GM12878 (cell line): ENCODE results near the gene RPS6KA2. TPM values are rescaled to one million over a fixed set of nuclear protein-coding genes. Genes with fewer than 3 reads are reported as not detected.

Source experiments
- ATAC-seq: fragments of 200-7000 bp; cut with Tn5 transposase; 3 replicates; pipeline ENCODE4 v1.9.1; 2020; ENCODE audit warnings: mild to moderate bottlenecking, moderate library complexity
- BruUV-seq: library from RNA; stranded (reverse); fragments of 400-500 nt; replicated peaks from 2 replicates; lab custom pipeline; 2021; lab: Mats Ljungman, UMichigan
- CTCF ChIA-PET: fragments of 300-600 bp; sonication (Branson Sonifier 250); formaldehyde crosslinking; extraction: SDS; loops from one replicate; lab custom pipeline; 2021; ENCODE audit warnings: inconsistent platforms; lab: Yijun Ruan, JAX
- POLR2A ChIA-PET: fragments of 350-600 bp; formaldehyde crosslinking; extraction: SDS; loops from one replicate; lab custom pipeline; 2021; ENCODE audit warnings: inconsistent platforms; lab: Charles Lee
- RAD21 ChIA-PET: fragments of 300-600 bp; sonication (Branson Sonifier 250); formaldehyde crosslinking; loops from one replicate; lab custom pipeline; 2023; ENCODE audit warnings: antibody characterized with exemption; ENCODE audit not compliant: unreplicated experiment; lab: Charles Lee
- SMC1A ChIA-PET: fragments of 300-600 bp; sonication (Branson Sonifier 250); formaldehyde crosslinking; loops from one replicate; lab custom pipeline; 2023; ENCODE audit not compliant: unreplicated experiment, uncharacterized antibody; lab: Charles Lee
- DNase-seq: peaks from one replicate; pipeline ENCODE4 v3.0.0-alpha.2; 2011; ENCODE audit warnings: low read depth, low spot score
- FAIRE-seq: peaks from 3 replicates; lab custom pipeline; 2011; peaks lifted over from hg19 to GRCh38; lab: Jason Lieb, UNC
- H2AFZ ChIP-seq: 2 replicates; pipeline ENCODE4 v1.6.0; 2011; ENCODE audit warnings: low read depth, low read length, control low read depth; ENCODE audit not compliant: control insufficient read depth
- H3K27ac ChIP-seq: 2 replicates; pipeline ENCODE4 v1.5.1; 2011; ENCODE audit warnings: control low read depth; ENCODE audit not compliant: control insufficient read depth, insufficient read depth
- H3K27me3 ChIP-seq, 2 experiments: replicated peaks in 1 of 2; 2 replicates each; pipeline versions ENCODE4 v1.6.0 to v1.6.1; 2011; ENCODE audit warnings: low read length in 1 of 2; ENCODE audit not compliant: control insufficient read depth in 2 of 2, insufficient read depth in 2 of 2
- H3K36me3 ChIP-seq, 2 experiments: 2 replicates each; pipeline ENCODE4 v1.5.1; 2011; ENCODE audit warnings: low read length in 1 of 2; ENCODE audit not compliant: control insufficient read depth in 2 of 2, insufficient read depth in 2 of 2
- H3K4me1 ChIP-seq: 2 replicates; pipeline ENCODE4 v1.6.1; 2011; ENCODE audit warnings: mild to moderate bottlenecking, low read length, moderate library complexity, mixed read lengths; ENCODE audit not compliant: control insufficient read depth, insufficient read depth
- H3K4me2 ChIP-seq: 2 replicates; pipeline ENCODE4 v1.6.0; 2011; ENCODE audit warnings: control low read depth; ENCODE audit not compliant: control insufficient read depth, insufficient read depth
- H3K4me3 ChIP-seq: fragments of 200-600 bp; sonication (generic); 2 replicates; pipeline ENCODE4 v1.5.1; 2016
- H3K79me2 ChIP-seq: 2 replicates; pipeline ENCODE4 v1.6.0; 2011; ENCODE audit warnings: low read length; ENCODE audit not compliant: control insufficient read depth, insufficient read depth
- H3K9ac ChIP-seq: 2 replicates; pipeline ENCODE4 v1.8.0; 2011; ENCODE audit warnings: low read length, control low read depth, mixed read lengths; ENCODE audit not compliant: control insufficient read depth, insufficient read depth
- H3K9me3 ChIP-seq: replicated peaks from 3 replicates; pipeline ENCODE4 v1.5.1; 2011; ENCODE audit warnings: mild to moderate bottlenecking, low read length; ENCODE audit not compliant: control insufficient read depth, insufficient read depth
- H4K20me1 ChIP-seq: 2 replicates; pipeline ENCODE4 v1.6.0; 2011; ENCODE audit not compliant: control insufficient read depth, insufficient read depth
- ASH2L ChIP-seq: fragments of 300-600, 200-600 bp; sonication (generic); IDR thresholded peaks from 2 replicates; pipeline ENCODE4 v1.6.1; 2017; ENCODE audit warnings: low read depth, mild to moderate bottlenecking, borderline replicate concordance
- ATF7 ChIP-seq: fragments of 450-650 bp; IDR thresholded peaks from 2 replicates; pipeline ENCODE4 v1.6.1; 2016; ENCODE audit warnings: low read depth, mild to moderate bottlenecking
- HCFC1 ChIP-seq: fragments of 150-350 bp; IDR thresholded peaks from 2 replicates; pipeline ENCODE4 v1.6.1; 2014; ENCODE audit warnings: low read length
- IKZF2 ChIP-seq, 2 experiments: fragments of 450-650 bp; IDR thresholded peaks; 2 replicates each; pipeline ENCODE4 v1.6.1; 2017; ENCODE audit warnings: mild to moderate bottlenecking in 2 of 2, moderate library complexity in 2 of 2
- IRF3 ChIP-seq: fragments of 450-650 bp; IDR thresholded peaks from 2 replicates; pipeline ENCODE4 v1.6.1; 2014; ENCODE audit warnings: mild to moderate bottlenecking
- MTA2 ChIP-seq: fragments of 450-650 bp; IDR thresholded peaks from 2 replicates; pipeline ENCODE4 v1.6.1; 2016; ENCODE audit warnings: low read depth, mild to moderate bottlenecking, moderate library complexity
- PBX3 ChIP-seq: IDR thresholded peaks from 2 replicates; pipeline ENCODE4 v1.6.1; 2011; ENCODE audit warnings: mild to moderate bottlenecking, low read depth, low read length, moderate library complexity; ENCODE audit not compliant: insufficient replicate concordance
- PML ChIP-seq: IDR thresholded peaks from 2 replicates; pipeline ENCODE4 v1.6.1; 2012; ENCODE audit warnings: low read length, inconsistent platforms
- REST ChIP-seq: IDR thresholded peaks from 2 replicates; pipeline ENCODE4 v1.6.1; 2012; ENCODE audit warnings: mild to moderate bottlenecking, low read depth, low read length
- TARDBP ChIP-seq: IDR thresholded peaks from 2 replicates; pipeline ENCODE4 v1.6.1; 2016; ENCODE audit warnings: borderline replicate concordance
- TCF3 ChIP-seq: IDR thresholded peaks from 2 replicates; pipeline ENCODE4 v1.6.1; 2012; ENCODE audit warnings: low read depth, mild to moderate bottlenecking, low read length, borderline replicate concordance; ENCODE audit not compliant: insufficient read depth
- ZNF217 ChIP-seq: fragments of 450-650 bp; IDR thresholded peaks from 2 replicates; pipeline ENCODE4 v1.6.1; 2017; ENCODE audit warnings: antibody characterized with exemption, mild to moderate bottlenecking
- WGBS: methylation state at CpG from one replicate; pipeline ENCODE4 v1.1.6; 2016; ENCODE audit warnings: low lambda C conversion rate; ENCODE audit not compliant: insufficient replicate concordance, insufficient coverage; ENCODE audit errors: missing lambda C conversion rate; 5-methylcytosine and 5-hydroxymethylcytosine counted together
- in situ Hi-C: fragments of 300-500 bp; cut with MboI; formaldehyde crosslinking; loops from 9 replicates; pipeline ENCODE4 v1.14.3; 2018; ENCODE audit warnings: mixed read lengths
- intact Hi-C: fragments of 100-400 bp; cut with micrococcal nuclease; formaldehyde crosslinking; loops from one replicate; pipeline ENCODE4 v1.14.2; 2022; ENCODE audit not compliant: unreplicated experiment
- polyA plus RNA-seq, 11 experiments: library from polyadenylated mRNA; depleted of rRNA in 4 of 11; unstranded in 6 of 11; stranded (reverse) in 5 of 11; fragments of >200 nt; fragmentation: Nextera tagmentation in 4 of 11; fragmentation: Illumina TruSeq in 1 of 11; extraction: Ambion mirVana in 4 of 11; extraction: Trizol in 1 of 11; gene quantifications; 1 replicate in 1 of 11; 2 replicates in 10 of 11; pipeline versions ENCODE4 v1.2.1 to v1.2.3, GENCODE V29; 2011 to 2016; ENCODE audit warnings: inconsistent platforms in 2 of 11, missing spikeins in 2 of 11, low read depth in 1 of 11
- total RNA-seq, 4 experiments: library from RNA; depleted of rRNA in 3 of 4; stranded (reverse); fragments of >200 nt in 3 of 4; fragmentation: Illumina TruSeq in 1 of 4; extraction: Trizol in 1 of 4; gene quantifications; 2 replicates each; pipeline versions ENCODE4 v1.2.1 to v1.2.3, GENCODE V29; 2013 to 2021

RPS6KA2 gene
- total and polyA plus RNA-seq, 10 of the 15 experiments (the other 5 are each of a cell fraction or from before 2014, with no cell fraction given): 0.02 to 1.0 (median 0.22) TPM; not detected in 1

- TF ChIP-seq REST (no peak), ASH2L (no peak), ATF7 (no peak), IKZF2 (IDR thresholded peaks at IDR 0.05) (no peak), HCFC1 (no peak), TARDBP (no peak)
- TF ChIP-seq, all 136 proteins: peak for 0
Measured at GRCh38 chr6:166579237-166579850, 47.7 kb downstream of the RPS6KA2 start (continued).

GRCh38 chr6:166578536-166579236 lies 48.4 kb downstream of the RPS6KA2 start:
- ChIA-PET CTCF (no interaction called here), SMC1A (no interaction called here), POLR2A (no interaction called here), RAD21 (no interaction called here)
- H3K79me2 ChIP-seq: no peaks in the 10 kb centered on the region
- no peak overlapping the region for H3K9ac ChIP-seq
- H2AFZ ChIP-seq: no peak overlapping the region
- in situ Hi-C loops: no loop called here
- no peak overlapping the region for H3K27ac ChIP-seq
- H3K4me2 ChIP-seq: no peak overlapping the region
- peaks cover 3% of the 10 kb centered on the region; the same call in 2 of the 3 replicates for H3K9me3 ChIP-seq
- no TSS peak for BruUV-seq
- no peaks in the 10 kb centered on the region for H3K4me1 ChIP-seq
- no peaks in the 10 kb centered on the region for H4K20me1 ChIP-seq
- intact Hi-C loops: no loop called here
- H3K36me3 ChIP-seq: no peaks in the 10 kb centered on the region
- FAIRE-seq (no peak), DNase-seq (no peak), ATAC-seq (no peak)
- WGBS: 51% methylated on average over 15 of the region's 15 CpGs
- no peak overlapping the region for H3K4me3 ChIP-seq
- no peaks in the 10 kb centered on the region for H3K27me3 ChIP-seq
- TF ChIP-seq PML (no peak), IRF3 (no peak), REST (no peak), TCF3 (no peak), PBX3 (no peak), ZNF217 (no peak), MTA2 (no peak)
